Adrenal gland (tissue), 5 donors: Measurements from ENCODE around the gene COG6.

ENCODE experiments used
- CTCF ChIP-seq, 6 experiments: fragments of 450-650 bp in 4 of 6; fragments of 200-600 bp in 2 of 6; sonication (generic) in 1 of 6; IDR thresholded peaks; 1 replicate in 5 of 6; 2 replicates in 1 of 6; pipeline versions ENCODE4 v1.5.1 to v1.8.0; 2016 to 2021; ENCODE audit warnings: antibody characterized with exemption in 6 of 6, mild to moderate bottlenecking in 2 of 6, moderate library complexity in 1 of 6
- POLR2A ChIP-seq, 2 donors: fragments of 450-650 bp; IDR thresholded peaks; one replicate each; pipeline ENCODE4 v1.6.1; 2017; ENCODE audit warnings: antibody characterized with exemption in 2 of 2, mild to moderate bottlenecking in 2 of 2, moderate library complexity in 1 of 2
- donor health status: DM: no; HTN: no; CAD: no.

- TF ChIP-seq CTCF (IDR thresholded peaks at IDR 0.05) (no peak), POLR2A (IDR thresholded peaks at IDR 0.05) (no peak)
Measured at GRCh38 chr13:39646122-39646521, 9.3 kb upstream of the COG6 start.
